Activated naive CD8-positive, alpha-beta T cell treated with anti-CD3 and anti-CD28 coated beads, Interleukin-2, amount 50 U/mL, for 24 hours (primary cell): ENCODE measurements around the gene TMCO4.
"Not testable (repeated sequence)": the region's sequence is repeated elsewhere in the genome, so short reads cannot be mapped to it uniquely, and the experiment has no call there.

Experiments
- ATAC-seq: fragments of 150-1000 bp; cut with Tn5 transposase; one replicate; pipeline ENCODE4 v1.10.0; 2021
- DNase-seq: peaks from one replicate; pipeline ENCODE4 v3.0.0; 2021
- H3K27ac Mint-ChIP-seq: one replicate; pipeline ENCODE4 v1.8.0; 2021; ENCODE audit warnings: mild to moderate bottlenecking, mixed read lengths
- H3K27me3 Mint-ChIP-seq: one replicate; pipeline ENCODE4 v1.8.0; 2021; ENCODE audit warnings: mixed read lengths
- H3K36me3 Mint-ChIP-seq: one replicate; pipeline ENCODE4 v1.8.0; 2021; ENCODE audit warnings: low read depth, mixed read lengths
- H3K4me1 Mint-ChIP-seq: one replicate; pipeline ENCODE4 v1.8.0; 2021; ENCODE audit warnings: mixed read lengths
- H3K4me3 Mint-ChIP-seq: one replicate; pipeline ENCODE4 v1.8.0; 2021; ENCODE audit warnings: mild to moderate bottlenecking, moderate library complexity, mixed read lengths
- H3K9me3 Mint-ChIP-seq: one replicate; pipeline ENCODE4 v1.8.0; 2021; ENCODE audit warnings: mixed read lengths

Gene TMCO4

DNA sequence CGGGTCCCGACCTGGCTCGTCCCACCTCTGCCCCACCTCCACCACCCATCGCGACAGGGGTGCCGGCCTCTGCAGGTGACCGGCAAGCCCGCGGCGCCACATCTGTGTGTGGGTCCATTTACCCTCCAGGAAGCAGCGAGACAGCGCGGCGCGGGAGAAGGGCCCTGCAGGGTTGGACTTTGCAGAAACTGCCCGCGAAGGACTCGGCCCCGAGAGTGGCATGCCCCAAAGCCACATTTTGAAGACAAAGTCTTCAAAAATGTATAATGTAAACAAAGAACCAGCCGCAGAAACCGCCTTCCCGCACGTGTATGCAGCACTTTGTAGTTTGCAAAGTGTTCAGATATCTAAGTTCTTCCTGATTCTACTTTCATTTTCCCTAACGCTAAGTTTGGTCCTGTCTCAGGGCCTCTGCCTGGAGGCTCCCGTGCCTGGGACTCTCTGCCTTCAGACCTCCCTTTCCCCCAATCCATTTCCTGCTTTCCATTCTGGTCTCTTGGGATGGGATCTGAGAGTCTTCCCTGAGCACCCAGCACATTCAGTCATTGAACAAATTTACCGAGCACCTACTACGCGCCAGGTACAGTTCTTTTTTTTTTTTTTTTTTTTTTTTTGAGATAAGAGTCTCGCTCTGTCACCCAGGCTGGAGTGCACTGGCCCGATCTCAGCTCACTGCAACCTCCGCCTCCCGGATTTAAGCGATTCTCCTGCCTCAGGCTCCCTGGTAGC lies 524 bp upstream of the TMCO4 start:
- Mint-ChIP-seq H3K9me3 (no peaks in the 10 kb centered on the region), H3K36me3 (no peaks in the 10 kb centered on the region), H3K27ac (peak overlapping the region; percentile 91), H3K4me1 (peaks cover 31% of the 10 kb centered on the region), H3K4me3 (peak overlapping the region; percentile 84), H3K27me3 (no peaks in the 10 kb centered on the region)
- ATAC-seq (peak; percentile 29), DNase-seq (peak; percentile 56)

DNA sequence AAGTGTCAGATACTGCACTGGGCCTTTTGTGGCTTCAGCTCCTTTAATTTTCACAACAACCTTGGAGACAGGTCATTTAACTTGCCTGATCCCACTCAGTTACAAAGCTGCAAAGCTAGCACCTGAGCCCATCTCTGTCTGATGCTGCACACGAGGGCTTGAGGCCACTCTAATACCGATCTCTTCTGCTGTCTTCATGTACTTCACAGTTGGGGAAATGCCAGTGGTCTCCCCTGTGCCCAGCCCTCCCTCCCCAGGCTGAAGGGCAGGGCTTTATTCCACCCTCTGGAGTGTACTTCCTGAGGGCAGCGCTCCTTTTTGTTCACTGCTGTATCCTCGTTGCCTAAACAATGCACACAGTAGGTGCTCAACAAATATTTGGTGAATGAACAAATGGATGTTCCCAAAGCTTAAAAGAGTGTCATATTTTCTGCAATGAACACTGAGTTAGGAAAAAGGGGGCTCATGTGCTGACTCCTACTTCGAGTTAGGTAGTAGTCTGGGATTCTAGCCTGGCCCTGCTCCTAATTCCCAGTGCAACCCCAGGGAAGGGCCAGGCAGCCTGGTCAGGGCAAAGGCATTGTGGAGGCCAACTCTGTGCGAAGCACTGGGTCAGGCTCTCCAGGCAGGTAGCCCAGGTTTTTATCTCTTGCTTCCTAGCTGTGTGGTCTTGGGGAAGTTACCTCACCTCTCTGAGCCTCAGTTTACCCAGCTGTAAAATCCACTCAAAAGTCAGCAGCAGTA lies 1.1 kb downstream of the TMCO4 start:
- H3K27me3 Mint-ChIP-seq = no peaks in the 10 kb centered on the region
- no peak for ATAC-seq
- peak overlapping the region; percentile 92 for H3K27ac Mint-ChIP-seq
- H3K4me3 Mint-ChIP-seq = peak overlapping the region; percentile 80
- H3K9me3 Mint-ChIP-seq = no peaks in the 10 kb centered on the region
- DNase-seq = no peak
- peaks cover 31% of the 10 kb centered on the region for H3K4me1 Mint-ChIP-seq
- peaks cover 4% of the 10 kb centered on the region for H3K36me3 Mint-ChIP-seq

DNA sequence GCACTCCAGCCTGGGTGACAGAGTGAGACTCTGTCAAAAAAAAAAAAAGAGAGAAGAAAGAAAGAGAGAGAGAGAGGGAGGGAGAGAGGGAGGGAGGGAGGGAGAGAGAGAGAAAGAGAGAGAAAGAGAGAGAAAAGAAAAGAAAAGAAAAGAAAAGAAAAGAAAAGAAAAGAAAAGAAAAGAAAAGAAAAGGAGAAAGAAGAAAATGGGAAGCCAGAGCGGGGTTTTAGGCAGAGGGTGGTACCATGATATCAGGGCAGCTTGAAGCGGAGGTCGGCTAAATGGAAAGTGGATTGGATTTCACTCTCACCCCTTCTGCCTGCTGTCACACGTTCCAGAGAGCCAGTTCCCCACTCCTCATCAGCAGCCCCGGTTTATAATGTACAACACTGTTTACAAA lies 1.9 kb downstream of the TMCO4 start:
- H3K27ac Mint-ChIP-seq = peak overlapping the region; percentile 92
- ATAC-seq (no peak), DNase-seq (no peak)
- peaks cover 8% of the 10 kb centered on the region for H3K36me3 Mint-ChIP-seq
- H3K9me3 Mint-ChIP-seq = no peaks in the 10 kb centered on the region
- H3K4me1 Mint-ChIP-seq = peaks cover 31% of the 10 kb centered on the region
- H3K4me3 Mint-ChIP-seq = peak overlapping the region; percentile 5
- no peaks in the 10 kb centered on the region for H3K27me3 Mint-ChIP-seq

DNA sequence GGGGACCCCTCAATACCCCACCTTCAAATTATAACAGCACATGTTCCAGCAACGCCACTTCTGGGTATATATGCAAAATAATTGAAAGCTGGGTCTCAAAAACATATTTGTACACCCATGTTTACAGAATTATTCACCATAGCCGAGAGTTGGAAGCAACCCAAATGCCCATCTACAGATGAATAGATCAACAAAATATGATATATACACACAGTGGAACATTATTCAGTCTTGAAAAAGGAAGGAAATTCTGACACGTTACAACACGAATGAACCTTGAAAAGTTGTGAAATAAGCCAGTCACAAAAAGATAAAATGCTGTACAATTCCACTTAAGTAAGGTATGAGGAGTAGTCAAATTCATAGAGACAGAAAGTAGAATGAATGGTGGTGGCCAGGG lies 5.1 kb downstream of the TMCO4 start:
- no peak for DNase-seq
- ATAC-seq = no peak
- H3K27me3 Mint-ChIP-seq = no peaks in the 10 kb centered on the region
- H3K36me3 Mint-ChIP-seq = peaks cover 24% of the 10 kb centered on the region
- peak overlapping the region; percentile 11 for H3K27ac Mint-ChIP-seq
- no peak overlapping the region for H3K4me3 Mint-ChIP-seq
- H3K9me3 Mint-ChIP-seq = no peaks in the 10 kb centered on the region
- peaks cover 27% of the 10 kb centered on the region for H3K4me1 Mint-ChIP-seq

DNA sequence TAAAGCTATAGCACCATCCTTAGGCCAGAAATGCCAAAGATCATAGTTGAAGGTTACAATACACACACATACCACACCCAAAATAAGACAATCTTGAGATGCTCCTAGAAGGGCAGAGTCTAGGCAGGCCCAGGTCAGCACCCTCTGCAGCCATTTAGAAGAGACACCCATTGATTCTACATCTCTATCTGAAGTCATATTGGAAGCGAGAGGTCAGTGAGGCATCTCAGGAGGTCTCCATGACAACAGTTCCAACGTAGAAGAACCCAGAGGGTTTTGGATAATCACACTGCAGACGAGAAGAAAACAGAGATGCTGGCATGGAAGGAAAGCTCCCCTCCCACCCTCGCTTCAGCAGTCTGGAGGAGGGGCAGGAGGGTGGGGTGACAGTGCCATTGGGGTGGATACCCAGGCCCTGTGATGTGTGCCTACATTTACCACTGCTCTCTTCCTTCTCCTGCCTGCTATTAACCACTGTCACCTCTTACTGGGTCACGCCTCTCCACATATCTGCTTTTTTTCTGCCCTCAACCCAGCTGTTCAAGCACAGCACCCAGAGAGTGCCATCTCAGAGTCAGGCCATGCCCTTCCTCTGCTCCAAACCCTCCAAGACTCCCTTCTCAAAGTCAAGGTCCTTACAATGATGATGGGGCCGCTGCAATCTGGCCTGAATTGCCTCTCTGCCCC lies 6.2 kb downstream of the TMCO4 start:
- Mint-ChIP-seq H3K27ac (no peak overlapping the region), H3K4me1 (peaks cover 17% of the 10 kb centered on the region), H3K27me3 (no peaks in the 10 kb centered on the region), H3K4me3 (no peak overlapping the region), H3K9me3 (no peaks in the 10 kb centered on the region), H3K36me3 (peaks cover 25% of the 10 kb centered on the region)
- DNase-seq (no peak), ATAC-seq (no peak)

DNA sequence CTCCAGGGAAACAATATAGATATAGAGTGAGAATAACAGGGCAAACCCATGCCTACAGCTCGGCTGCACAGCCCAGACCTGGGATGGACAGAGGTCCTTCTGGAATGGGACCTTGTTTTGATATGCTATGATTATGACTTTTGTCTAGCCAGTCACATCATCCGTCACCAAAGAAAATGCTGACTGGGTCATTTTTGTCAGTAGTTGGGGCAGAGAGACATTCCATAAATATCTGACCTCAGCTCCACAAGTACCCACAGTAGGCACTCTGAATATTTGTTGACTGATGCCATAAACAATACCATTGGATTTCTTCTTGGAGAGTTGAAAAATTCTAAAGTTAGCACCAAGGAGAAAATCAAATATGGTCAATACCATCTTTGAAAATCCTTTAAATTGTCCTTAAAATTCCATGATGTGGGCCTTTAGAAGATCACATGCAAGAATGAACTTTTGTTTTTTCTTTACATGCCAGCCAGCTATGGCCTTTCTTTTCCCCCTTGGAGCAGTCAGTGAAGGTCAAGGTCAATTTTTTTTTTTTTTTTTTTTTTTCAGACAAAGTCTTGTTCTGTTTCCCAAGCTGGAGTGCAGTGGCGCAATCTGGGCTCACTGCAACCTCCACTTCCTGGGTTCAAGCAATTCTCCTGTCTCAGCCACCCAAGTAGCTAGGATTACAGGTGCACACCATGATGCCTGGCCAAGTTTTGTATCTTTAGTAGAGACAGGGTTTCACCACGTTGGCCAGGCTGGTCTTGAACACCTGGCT lies 7.3 kb downstream of the TMCO4 start:
- no peak overlapping the region for H3K27ac Mint-ChIP-seq
- no peak for DNase-seq

DNA sequence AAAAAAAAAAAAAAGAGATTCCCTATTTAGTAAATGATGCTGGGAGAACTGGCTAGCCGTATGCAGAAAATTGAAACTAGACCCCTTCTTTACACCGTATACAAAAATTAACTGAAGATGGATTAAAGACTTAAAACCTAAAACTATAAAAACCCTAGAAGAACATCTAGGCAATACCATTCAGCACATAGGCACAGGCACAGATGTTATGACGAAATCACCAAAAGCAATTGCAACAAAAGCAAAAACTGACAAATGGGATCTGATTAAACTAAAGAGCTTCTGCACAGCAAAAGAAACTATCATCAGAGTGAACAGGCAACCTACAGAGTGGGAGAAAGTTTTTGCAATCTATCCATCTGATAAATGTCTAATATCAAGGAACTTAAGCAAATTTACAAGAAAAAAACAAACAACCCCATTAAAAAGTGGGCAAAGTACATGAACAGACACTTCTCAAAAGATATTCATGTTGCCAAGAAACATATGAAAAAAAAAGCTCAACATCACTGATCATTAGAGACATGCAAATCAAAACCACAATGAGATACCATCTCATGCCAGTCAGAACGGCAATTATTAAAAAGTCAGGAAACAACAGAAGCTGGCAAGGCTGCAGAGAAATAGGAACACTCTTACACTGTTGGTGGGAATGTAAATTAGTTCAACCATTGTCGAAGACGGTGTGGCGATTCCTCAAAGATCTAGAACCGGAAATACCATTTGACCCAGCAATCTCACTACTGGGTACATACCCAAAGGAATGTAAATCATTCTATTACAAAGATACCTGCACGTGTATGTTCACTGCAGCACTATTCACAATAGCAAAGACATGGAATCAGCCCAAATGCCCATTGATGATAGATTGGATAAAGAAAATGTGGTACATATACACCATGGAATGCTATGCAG lies 9.4 kb downstream of the TMCO4 start:
- not testable (repeated sequence) for DNase-seq, H3K4me3 Mint-ChIP-seq, H3K9me3 Mint-ChIP-seq, H3K27ac Mint-ChIP-seq, ATAC-seq, H3K4me1 Mint-ChIP-seq, H3K27me3 Mint-ChIP-seq
- peaks cover 25% of the 10 kb centered on the region for H3K36me3 Mint-ChIP-seq

More for the DNA sequence above, 7.3 kb downstream of the TMCO4 start:
- Mint-ChIP-seq H3K4me3 (no peak overlapping the region), H3K27me3 (no peaks in the 10 kb centered on the region), H3K9me3 (no peaks in the 10 kb centered on the region), H3K4me1 (peaks cover 11% of the 10 kb centered on the region), H3K36me3 (peaks cover 25% of the 10 kb centered on the region)
- ATAC-seq = no peak

DNA sequence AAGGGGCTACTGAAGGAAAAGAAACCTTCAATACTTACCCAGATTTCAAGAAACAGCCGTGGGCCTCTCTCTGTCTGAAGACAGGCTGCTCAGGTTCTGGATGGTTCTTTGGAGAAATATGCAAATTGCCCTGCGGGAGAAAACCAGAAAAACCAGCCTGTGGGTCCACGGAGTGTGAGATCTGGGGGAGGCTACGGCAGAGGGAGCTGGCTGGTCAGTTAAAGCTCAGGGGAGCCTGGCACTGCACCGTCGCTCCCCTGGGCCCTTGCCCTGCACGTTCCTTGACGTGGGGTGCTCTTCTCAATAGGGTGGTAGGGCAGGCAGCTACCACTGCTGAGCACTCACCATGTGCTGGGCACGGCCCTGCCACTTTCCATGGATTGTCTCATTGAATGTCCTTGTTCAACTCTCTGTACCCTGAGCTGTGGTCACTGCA lies 12.7 kb downstream of the TMCO4 start:
- H3K4me1 Mint-ChIP-seq = peaks cover 8% of the 10 kb centered on the region
- no peaks in the 10 kb centered on the region for H3K27me3 Mint-ChIP-seq
- peaks cover 17% of the 10 kb centered on the region for H3K36me3 Mint-ChIP-seq
- no peak overlapping the region for H3K4me3 Mint-ChIP-seq
- H3K9me3 Mint-ChIP-seq = no peaks in the 10 kb centered on the region
- no peak for ATAC-seq
- no peak for DNase-seq
- no peak overlapping the region for H3K27ac Mint-ChIP-seq

DNA sequence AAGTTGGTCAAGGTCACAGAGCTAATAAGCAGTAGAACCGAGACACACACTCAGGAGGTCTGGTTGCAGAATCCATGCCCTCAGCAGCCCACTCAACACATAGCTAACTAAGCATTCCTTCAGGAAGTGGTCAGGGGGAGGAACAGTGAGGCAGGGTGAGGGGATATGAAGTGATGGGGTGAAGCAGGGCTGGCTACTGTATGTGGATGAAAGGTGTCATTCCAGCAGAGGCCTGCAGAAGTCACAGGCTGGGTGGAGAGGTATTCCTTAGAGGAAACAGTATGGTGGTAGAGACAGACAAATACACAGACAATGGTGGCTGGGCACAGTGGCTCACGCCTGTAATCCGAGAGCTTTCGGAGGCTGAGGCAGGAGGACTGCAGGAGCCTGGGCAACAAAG lies 14.1 kb downstream of the TMCO4 start:
- no peak for DNase-seq
- Mint-ChIP-seq H3K27me3 (no peaks in the 10 kb centered on the region), H3K36me3 (peaks cover 17% of the 10 kb centered on the region), H3K27ac (no peak overlapping the region), H3K4me1 (peaks cover 7% of the 10 kb centered on the region), H3K9me3 (no peaks in the 10 kb centered on the region), H3K4me3 (no peak overlapping the region)
- ATAC-seq = no peak

DNA sequence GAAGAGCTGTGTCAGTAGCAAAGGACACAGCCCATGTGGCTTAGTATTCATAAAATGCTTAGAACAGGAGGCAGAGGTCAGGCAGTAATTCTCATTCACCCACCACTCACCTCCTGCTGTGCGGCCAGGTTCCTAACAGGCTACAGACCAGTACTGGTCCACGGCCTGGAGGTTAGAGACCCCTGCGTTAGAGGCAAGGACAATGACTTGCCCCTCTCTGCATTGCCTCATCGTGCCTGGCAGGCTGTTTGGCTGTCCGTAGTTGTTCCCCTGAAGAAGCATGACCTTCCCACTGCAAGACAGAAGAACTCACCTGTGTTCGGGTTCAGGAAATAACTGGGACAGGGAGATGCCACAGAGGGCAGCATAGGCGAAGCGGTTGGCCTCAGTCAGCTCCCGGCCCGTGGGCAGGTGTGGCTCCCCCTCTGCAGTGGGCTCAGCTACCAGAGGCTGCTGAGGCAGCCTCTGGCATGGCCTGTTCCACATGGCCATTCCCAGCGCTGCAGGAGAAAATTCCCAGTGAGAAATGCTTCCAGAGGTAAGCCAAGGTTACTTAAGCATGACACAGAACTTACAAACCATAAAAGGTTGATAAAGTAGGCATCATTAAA lies 19.3 kb downstream of the TMCO4 start:
- peaks cover 36% of the 10 kb centered on the region for H3K36me3 Mint-ChIP-seq

DNA sequence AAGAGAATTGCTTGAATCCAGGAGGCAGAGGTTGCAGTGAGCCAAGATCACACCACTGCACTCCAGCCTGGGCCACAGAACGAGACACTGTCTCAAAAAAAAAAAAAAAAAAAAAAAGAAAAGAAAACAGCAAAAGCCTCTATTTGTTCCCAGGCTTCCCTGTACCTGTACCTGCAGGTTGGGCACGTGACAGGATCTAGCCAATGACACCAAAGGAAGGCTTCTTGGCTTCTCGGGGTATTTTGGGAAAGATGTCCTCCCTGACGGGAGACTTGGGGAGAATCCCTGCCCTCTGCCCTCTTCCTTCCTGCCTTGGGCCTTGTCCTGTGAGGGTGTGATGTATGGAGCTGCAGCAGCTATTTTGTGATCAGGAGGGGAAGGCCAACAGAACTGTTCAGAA lies 22.8 kb downstream of the TMCO4 start:
- H3K27ac Mint-ChIP-seq = no peak overlapping the region
- peaks cover 31% of the 10 kb centered on the region for H3K36me3 Mint-ChIP-seq

More for the DNA sequence above, 19.3 kb downstream of the TMCO4 start:
- Mint-ChIP-seq H3K4me1 (no peaks in the 10 kb centered on the region), H3K27ac (no peak overlapping the region), H3K9me3 (no peaks in the 10 kb centered on the region), H3K27me3 (no peaks in the 10 kb centered on the region), H3K4me3 (no peak overlapping the region)
- ATAC-seq = no peak
- no peak for DNase-seq

DNA sequence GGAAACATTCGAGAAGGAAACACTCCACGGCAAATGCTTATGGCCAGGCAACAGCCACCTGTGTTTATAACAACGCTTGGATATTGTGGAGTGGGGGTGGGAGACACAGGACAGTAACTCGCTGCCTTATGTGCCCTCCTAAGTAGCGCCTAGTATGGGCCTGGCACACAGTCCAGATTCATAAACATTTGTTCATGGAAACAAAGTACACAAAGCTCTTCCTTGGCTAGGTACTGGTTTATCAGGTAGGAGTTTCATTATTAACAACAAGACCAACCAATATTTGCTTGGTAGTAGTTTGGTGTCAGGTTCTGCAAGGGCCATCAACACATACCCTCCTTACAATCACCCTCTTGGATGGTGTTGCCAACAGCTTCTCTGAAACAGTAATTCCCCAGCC lies 23.4 kb downstream of the TMCO4 start:
- Mint-ChIP-seq H3K4me1 (no peaks in the 10 kb centered on the region), H3K27me3 (no peaks in the 10 kb centered on the region), H3K36me3 (peaks cover 28% of the 10 kb centered on the region), H3K27ac (no peak overlapping the region), H3K9me3 (no peaks in the 10 kb centered on the region), H3K4me3 (no peak overlapping the region)
- ATAC-seq (no peak), DNase-seq (no peak)

More for the DNA sequence above, 22.8 kb downstream of the TMCO4 start:
- Mint-ChIP-seq H3K4me3 (no peak overlapping the region), H3K4me1 (no peaks in the 10 kb centered on the region), H3K9me3 (no peaks in the 10 kb centered on the region), H3K27me3 (no peaks in the 10 kb centered on the region)
- DNase-seq (no peak), ATAC-seq (no peak)

DNA sequence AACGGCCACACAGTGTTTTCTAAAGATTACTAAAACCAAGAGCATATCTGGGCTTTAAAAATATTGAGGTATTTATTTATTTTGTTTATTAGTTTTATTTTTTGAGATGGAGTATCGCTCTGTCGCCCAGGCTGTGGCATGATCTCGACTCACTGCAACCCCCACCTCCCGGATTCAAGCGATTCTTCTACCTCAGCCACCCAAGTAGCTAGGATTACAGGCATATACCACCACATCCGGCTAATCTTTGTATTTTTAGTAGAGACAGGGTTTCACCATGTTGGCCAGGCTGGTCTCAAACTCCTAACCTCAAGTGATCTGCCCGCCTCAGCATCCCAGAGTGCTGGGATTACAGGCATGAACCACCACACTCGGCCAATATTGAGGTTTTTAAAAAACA lies 23.9 kb downstream of the TMCO4 start:
- Mint-ChIP-seq H3K27ac (no peak overlapping the region), H3K4me3 (no peak overlapping the region), H3K4me1 (no peaks in the 10 kb centered on the region), H3K36me3 (peaks cover 27% of the 10 kb centered on the region), H3K9me3 (no peaks in the 10 kb centered on the region), H3K27me3 (no peaks in the 10 kb centered on the region)
- no peak for ATAC-seq
- DNase-seq = no peak
